ENCODE results near the gene IL10RA.
"Not testable (repeated sequence)": the region's sequence is repeated elsewhere in the genome, so short reads cannot be mapped to it uniquely, and the experiment has no call there.

IL10RA gene

GRCh38 chr11:118007563-118008270 is 21.5 kb downstream of the IL10RA start:
- DNase-seq (ENCODE audit: low read depth in 2 of 2) = not testable (repeated sequence)

DNA sequence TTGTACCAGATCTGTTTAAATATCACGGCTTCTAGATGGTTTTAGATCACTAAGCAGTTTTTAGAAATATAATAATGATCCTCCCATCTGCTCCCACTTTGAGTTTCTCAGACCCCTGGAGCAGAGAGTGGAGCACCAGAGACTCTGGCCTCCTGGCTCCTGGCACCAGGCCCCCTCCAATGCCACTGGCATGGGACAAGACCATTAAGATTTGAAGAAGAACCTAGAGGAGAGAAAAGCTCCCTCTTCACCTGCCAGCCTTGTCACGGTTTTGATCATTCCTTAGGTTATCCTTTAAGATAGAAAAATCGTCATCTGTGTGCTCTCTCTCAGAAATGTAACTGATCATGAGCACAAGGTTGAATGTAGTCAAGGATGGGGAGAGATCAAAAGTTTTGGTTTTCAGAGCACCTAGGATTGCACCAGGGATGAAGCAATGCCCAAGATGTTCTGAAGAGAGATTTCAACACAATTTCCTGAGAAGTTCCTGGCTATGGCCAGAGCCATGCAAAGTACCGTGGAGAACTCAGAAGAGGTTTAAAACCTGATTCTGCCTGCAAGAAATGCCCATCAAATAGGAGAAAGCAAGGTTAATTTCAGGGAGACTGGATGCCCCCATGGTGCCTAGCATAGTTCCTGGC is 22.2 kb downstream of the IL10RA start:
- no peak for DNase-seq (ENCODE audit: low read depth in 2 of 2)

DNA sequence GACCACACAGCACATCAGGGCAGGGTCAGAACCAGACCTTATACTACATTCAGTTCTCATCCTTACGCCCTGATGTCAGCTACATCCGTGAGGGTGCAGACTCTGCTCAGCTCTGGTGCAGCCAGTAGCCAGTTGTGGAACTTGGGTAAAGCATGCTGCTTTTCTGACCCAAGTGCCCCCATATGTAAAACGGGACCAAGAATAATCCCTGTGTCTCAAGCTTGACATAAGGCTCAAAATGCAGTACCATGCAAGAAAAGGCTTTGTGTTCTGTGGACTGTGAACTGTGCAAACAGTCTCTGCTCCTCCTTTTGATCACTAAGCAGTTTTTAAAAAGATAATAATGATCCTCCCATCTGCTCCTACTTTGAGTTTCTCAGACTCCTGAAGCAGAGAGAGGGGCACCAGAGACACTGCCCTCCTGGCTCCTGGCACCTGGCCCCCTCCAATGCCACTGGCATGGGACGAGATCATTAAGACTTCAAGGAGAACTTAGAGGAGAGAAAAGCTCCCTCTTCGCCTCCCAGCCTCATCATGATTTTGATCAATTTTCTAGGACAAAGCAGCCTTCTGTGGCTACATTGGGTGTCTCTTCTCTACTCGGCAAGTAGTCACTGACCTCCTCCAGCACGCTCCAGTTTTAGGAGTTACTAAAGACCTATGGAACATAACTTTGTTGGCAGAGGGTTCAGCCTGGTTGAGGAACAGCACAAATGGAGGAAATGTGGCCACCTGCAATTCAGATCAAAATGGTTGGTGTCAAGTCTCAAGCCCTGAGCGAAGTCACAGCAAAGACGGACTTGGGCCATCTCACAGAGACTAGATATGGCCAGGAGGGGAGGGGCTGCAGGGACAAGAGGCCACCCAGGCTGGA is 23.9 kb downstream of the IL10RA start:
- DNase-seq (ENCODE audit: low read depth in 2 of 2) = no peak

DNA sequence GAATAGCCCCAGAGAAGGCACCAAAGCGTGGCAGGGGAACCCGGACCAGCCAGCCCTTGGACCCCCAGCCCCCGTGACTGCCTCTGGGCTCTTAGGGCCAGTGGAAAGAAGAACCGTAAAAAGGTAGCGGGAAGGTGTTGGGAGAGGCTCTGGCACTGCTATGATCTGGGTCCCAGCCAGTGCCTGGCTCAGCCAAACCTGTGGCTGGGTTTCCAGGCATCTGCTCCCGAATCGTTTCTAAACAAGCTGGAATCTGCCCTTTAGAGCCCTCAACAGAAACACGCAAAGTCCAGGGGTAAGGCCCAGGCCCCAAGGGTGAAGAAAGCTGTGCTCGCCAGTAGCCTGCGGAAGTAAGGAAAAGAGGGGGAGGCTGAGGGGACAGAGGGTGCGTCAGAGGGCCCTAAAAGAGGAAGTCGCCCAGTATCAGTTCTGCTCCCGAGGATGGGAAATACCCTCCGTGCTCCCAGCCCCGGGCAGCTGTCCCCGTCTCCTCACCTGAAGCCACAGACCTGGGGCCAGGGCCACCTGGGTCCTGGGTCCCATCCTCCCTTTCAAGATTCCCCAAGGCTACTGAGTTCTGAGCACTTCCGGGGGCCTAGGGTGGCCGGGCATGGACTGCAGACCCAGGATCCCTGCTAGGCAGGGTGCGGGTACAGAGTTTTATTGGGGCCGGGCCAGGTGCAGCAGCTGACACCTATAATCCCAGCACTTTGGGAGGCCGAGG is 24.7 kb downstream of the IL10RA start:
- no peak for DNase-seq (ENCODE audit: low read depth in 2 of 2)

- DNase-seq (ENCODE audit: low read depth in 2 of 2) = no peak
Observed at GRCh38 chr11:118012083-118012669, 26.0 kb downstream of the IL10RA start.

- DNase-seq (ENCODE audit: low read depth in 2 of 2) = no peak
Observed at GRCh38 chr11:118014022-118014421, 27.8 kb downstream of the IL10RA start.

GRCh38 chr11:118015385-118015841 is 29.2 kb downstream of the IL10RA start:
- peak in 1 of 2 donors; percentile 39 for DNase-seq (ENCODE audit: low read depth in 2 of 2)

DNA sequence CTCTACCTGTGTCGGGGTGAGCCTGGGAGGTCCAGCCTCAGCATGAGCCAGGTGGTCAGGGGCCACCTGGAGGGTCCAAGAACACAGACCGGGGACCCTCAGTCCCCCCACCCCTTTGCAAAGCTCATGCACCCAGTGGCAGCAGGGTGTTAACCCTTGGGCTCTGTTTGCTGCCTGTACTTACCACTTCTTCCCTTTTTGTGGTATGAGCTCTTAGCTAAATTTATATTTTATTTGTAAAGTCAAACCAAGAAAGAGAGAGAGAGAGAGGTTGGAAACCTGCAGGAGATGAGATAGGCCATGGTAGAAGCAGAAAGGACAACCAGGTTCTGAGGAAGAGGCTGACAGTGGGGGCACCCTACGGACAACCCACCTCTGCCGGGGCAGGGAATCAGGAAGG is 29.9 kb downstream of the IL10RA start:
- no peak for DNase-seq (ENCODE audit: low read depth in 2 of 2)

DNA sequence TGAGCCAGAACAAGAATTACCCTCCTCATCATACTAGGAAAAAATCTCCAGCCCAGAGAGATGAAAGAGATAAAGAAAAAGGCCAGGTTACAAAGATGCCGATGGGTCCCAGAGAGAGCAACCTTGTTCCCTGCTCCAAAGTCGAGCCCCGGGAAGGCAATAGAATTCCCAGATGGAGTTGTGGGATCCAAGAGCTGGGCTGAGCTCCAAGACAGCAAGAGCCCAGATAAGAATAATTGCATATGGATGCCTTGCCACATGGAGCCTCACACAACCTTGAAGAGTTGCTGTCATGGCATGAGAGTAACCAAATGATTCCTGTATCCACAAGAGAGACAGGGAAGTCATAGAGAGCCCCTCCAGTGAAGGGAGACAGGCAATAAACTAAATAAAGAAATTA is 30.9 kb downstream of the IL10RA start:
- DNase-seq (ENCODE audit: low read depth in 2 of 2) = no peak

GRCh38 chr11:118017631-118018315 is 31.6 kb downstream of the IL10RA start:
- no peak for DNase-seq (ENCODE audit: low read depth in 2 of 2)

GRCh38 chr11:118018401-118018800 is 32.2 kb downstream of the IL10RA start:
- DNase-seq (ENCODE audit: low read depth in 2 of 2) = no peak

GRCh38 chr11:118021146-118021545 is 35.0 kb downstream of the IL10RA start:
- no peak for DNase-seq (ENCODE audit: low read depth in 2 of 2)

GRCh38 chr11:118027694-118028093 is 41.5 kb downstream of the IL10RA start:
- no peak for DNase-seq (ENCODE audit: low read depth in 2 of 2)

GRCh38 chr11:118028626-118029025 is 42.4 kb downstream of the IL10RA start:
- no peak for DNase-seq (ENCODE audit: low read depth in 2 of 2)

DNA sequence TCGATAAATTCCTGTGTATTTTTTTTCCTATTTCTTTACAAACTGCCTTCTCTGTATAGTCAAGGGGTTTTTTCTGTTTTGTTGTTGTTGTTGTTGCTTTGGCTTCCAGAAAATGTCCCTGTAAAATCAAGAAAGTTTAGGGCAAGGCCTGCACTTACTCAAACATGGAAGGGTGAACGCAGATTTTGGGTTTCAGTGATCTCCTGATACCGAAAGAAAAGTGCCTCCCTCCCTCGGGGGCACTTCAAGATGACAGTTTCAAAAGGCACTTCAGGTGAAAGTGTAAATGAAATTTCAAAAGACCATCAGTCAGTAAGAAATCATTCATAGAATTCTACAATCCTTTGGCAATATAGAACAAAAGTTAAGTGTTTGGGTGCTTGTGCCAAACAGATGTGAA is 47.2 kb downstream of the IL10RA start:
- DNase-seq (ENCODE audit: low read depth in 2 of 2) = no peak

DNA sequence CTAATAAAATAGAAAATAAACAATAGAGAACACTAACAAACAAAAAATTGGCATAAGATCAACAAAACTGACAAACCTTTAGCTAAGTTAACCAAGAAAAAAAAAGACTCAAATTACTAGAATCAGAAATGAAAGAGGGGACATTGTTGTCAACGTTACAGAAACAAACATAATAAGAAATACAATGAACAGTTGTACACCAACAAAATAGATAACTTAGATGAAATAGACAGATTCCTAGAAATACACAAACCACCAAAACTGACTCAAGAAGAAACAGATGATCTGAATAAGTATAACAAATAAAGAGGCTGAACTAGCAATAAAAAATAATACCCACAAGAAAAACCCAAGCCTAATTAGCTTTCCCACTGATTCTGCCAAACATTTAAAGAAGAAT is 55.9 kb downstream of the IL10RA start:
- no peak for DNase-seq (ENCODE audit: low read depth in 2 of 2)

GRCh38 chr11:118042796-118043195 is 56.6 kb downstream of the IL10RA start:
- DNase-seq (ENCODE audit: low read depth in 2 of 2) = no peak

DNA sequence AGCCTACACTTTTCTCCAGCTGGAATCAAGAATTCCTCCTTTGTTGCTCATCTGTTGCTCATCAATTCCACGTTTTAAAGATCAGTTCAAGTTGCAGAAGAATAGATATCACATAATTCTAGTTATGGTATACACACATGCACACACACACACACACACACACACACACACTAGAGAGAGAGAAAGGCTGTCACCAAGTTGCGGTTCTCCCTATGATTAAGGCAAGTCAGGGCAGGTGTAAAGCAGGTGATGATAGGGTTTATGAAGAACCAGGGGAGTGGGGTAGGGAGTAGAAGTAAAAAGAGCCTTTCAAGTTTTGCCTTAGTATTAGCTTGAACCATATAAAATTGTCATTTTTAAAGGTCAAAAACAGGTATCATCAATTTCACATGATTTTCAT is 59.0 kb downstream of the IL10RA start:
- no peak for DNase-seq (ENCODE audit: low read depth in 2 of 2)

- DNase-seq (ENCODE audit: low read depth in 2 of 2) = peak in 1 of 2 donors; percentile 42
Observed at GRCh38 chr11:118046051-118046963, 60.1 kb downstream of the IL10RA start.

Measured in stimulated activated CD8-positive, alpha-beta memory T cell treated with anti-CD3 and anti-CD28 coated beads, Interleukin-7, amount 100 ng/mL, for 4 hours (primary cell).